Activated naive CD8-positive, alpha-beta T cell treated with anti-CD3 and anti-CD28 coated beads, Interleukin-2, amount 50 U/mL, for 24 hours (primary cell): ENCODE measurements around the gene PTPRCAP.

Source experiments
- ATAC-seq: fragments of 150-1000 bp; cut with Tn5 transposase; one replicate; pipeline ENCODE4 v1.10.0; 2021
- DNase-seq: peaks from one replicate; pipeline ENCODE4 v3.0.0; 2021
- H3K27ac Mint-ChIP-seq: one replicate; pipeline ENCODE4 v1.8.0; 2021; ENCODE audit warnings: mild to moderate bottlenecking, mixed read lengths
- H3K27me3 Mint-ChIP-seq: one replicate; pipeline ENCODE4 v1.8.0; 2021; ENCODE audit warnings: mixed read lengths
- H3K36me3 Mint-ChIP-seq: one replicate; pipeline ENCODE4 v1.8.0; 2021; ENCODE audit warnings: low read depth, mixed read lengths
- H3K4me1 Mint-ChIP-seq: one replicate; pipeline ENCODE4 v1.8.0; 2021; ENCODE audit warnings: mixed read lengths
- H3K4me3 Mint-ChIP-seq: one replicate; pipeline ENCODE4 v1.8.0; 2021; ENCODE audit warnings: mild to moderate bottlenecking, moderate library complexity, mixed read lengths
- H3K9me3 Mint-ChIP-seq: one replicate; pipeline ENCODE4 v1.8.0; 2021; ENCODE audit warnings: mixed read lengths

Gene PTPRCAP

GRCh38 chr11:67416416-67417335 is 20.8 kb downstream of the PTPRCAP start:
- Mint-ChIP-seq H3K27me3 (no peaks in the 10 kb centered on the region), H3K4me3 (peak overlapping the region; percentile 67), H3K27ac (peak overlapping the region; percentile 83), H3K36me3 (no peaks in the 10 kb centered on the region), H3K4me1 (peaks cover 72% of the 10 kb centered on the region), H3K9me3 (no peaks in the 10 kb centered on the region)
- DNase-seq (peak; percentile 61), ATAC-seq (no peak)

GRCh38 chr11:67415501-67416304 is 21.8 kb downstream of the PTPRCAP start, which contains the start of gene CARNS1:
Gene CARNS1, plus strand, starts transcription at chr11:67415678. Its CDS starts 522 bp downstream, at chr11:67416200.
- H3K4me3 Mint-ChIP-seq = peak within 1 kb of the TSS; percentile 69
- peaks cover 77% of the 10 kb centered on the region for H3K4me1 Mint-ChIP-seq
- no peaks in the 10 kb centered on the region for H3K9me3 Mint-ChIP-seq
- ATAC-seq (no peak), DNase-seq (peak; percentile 26)
- no peaks in the 10 kb centered on the region for H3K36me3 Mint-ChIP-seq
- peak within 1 kb of the TSS; percentile 83 for H3K27ac Mint-ChIP-seq
- no peaks in the 10 kb centered on the region for H3K27me3 Mint-ChIP-seq

- H3K4me1 Mint-ChIP-seq = peaks cover 79% of the 10 kb centered on the region
- no peaks in the 10 kb centered on the region for H3K27me3 Mint-ChIP-seq
- H3K36me3 Mint-ChIP-seq = peaks cover 6% of the 10 kb centered on the region
- DNase-seq (peak; percentile 16), ATAC-seq (no peak)
- H3K27ac Mint-ChIP-seq = peak overlapping the region; percentile 15
- H3K4me3 Mint-ChIP-seq = no peak overlapping the region
- no peaks in the 10 kb centered on the region for H3K9me3 Mint-ChIP-seq
Measured at GRCh38 chr11:67413266-67413849, 24.1 kb downstream of the PTPRCAP start.

GRCh38 chr11:67412495-67413179 is 24.8 kb downstream of the PTPRCAP start:
- Mint-ChIP-seq H3K4me3 (no peak overlapping the region), H3K9me3 (no peaks in the 10 kb centered on the region), H3K27me3 (no peaks in the 10 kb centered on the region), H3K4me1 (peaks cover 79% of the 10 kb centered on the region), H3K27ac (peak overlapping the region; percentile 54), H3K36me3 (peaks cover 9% of the 10 kb centered on the region)
- DNase-seq (no peak), ATAC-seq (no peak)

GRCh38 chr11:67411785-67412152 is 25.7 kb downstream of the PTPRCAP start:
- H3K27ac Mint-ChIP-seq = peak overlapping the region; percentile 54
- H3K4me3 Mint-ChIP-seq = no peak overlapping the region
- H3K27me3 Mint-ChIP-seq = no peaks in the 10 kb centered on the region
- DNase-seq = peak; percentile 21
- ATAC-seq = peak; percentile 2
- peaks cover 16% of the 10 kb centered on the region for H3K36me3 Mint-ChIP-seq
- H3K9me3 Mint-ChIP-seq = no peaks in the 10 kb centered on the region
- peaks cover 80% of the 10 kb centered on the region for H3K4me1 Mint-ChIP-seq

GRCh38 chr11:67410984-67411784 is 26.3 kb downstream of the PTPRCAP start:
- Mint-ChIP-seq H3K36me3 (peaks cover 19% of the 10 kb centered on the region), H3K27me3 (no peaks in the 10 kb centered on the region), H3K27ac (no peak overlapping the region), H3K4me3 (no peak overlapping the region), H3K9me3 (no peaks in the 10 kb centered on the region), H3K4me1 (peaks cover 80% of the 10 kb centered on the region)
- ATAC-seq (no peak), DNase-seq (no peak)

- Mint-ChIP-seq H3K27me3 (no peaks in the 10 kb centered on the region), H3K4me3 (peak overlapping the region; percentile 82), H3K9me3 (no peaks in the 10 kb centered on the region), H3K4me1 (peaks cover 83% of the 10 kb centered on the region), H3K27ac (peak overlapping the region; percentile 96), H3K36me3 (peaks cover 22% of the 10 kb centered on the region)
- ATAC-seq (no peak), DNase-seq (no peak)
Measured at GRCh38 chr11:67410369-67410831, 27.1 kb downstream of the PTPRCAP start.

GRCh38 chr11:67409781-67410368 is 27.6 kb downstream of the PTPRCAP start:
- H3K36me3 Mint-ChIP-seq = peaks cover 22% of the 10 kb centered on the region
- ATAC-seq (no peak), DNase-seq (peak; percentile 38)
- H3K4me3 Mint-ChIP-seq = peak overlapping the region; percentile 82
- H3K27ac Mint-ChIP-seq = peak overlapping the region; percentile 96
- H3K27me3 Mint-ChIP-seq = no peaks in the 10 kb centered on the region
- H3K9me3 Mint-ChIP-seq = no peaks in the 10 kb centered on the region
- peaks cover 84% of the 10 kb centered on the region for H3K4me1 Mint-ChIP-seq

- peaks cover 22% of the 10 kb centered on the region for H3K36me3 Mint-ChIP-seq
- H3K4me3 Mint-ChIP-seq = peak overlapping the region; percentile 88
Measured at GRCh38 chr11:67409261-67409666, 28.2 kb downstream of the PTPRCAP start.

GRCh38 chr11:67408437-67409200 is 28.9 kb downstream of the PTPRCAP start:
- peak overlapping the region; percentile 87 for H3K27ac Mint-ChIP-seq
- H3K36me3 Mint-ChIP-seq = peaks cover 22% of the 10 kb centered on the region
- no peaks in the 10 kb centered on the region for H3K9me3 Mint-ChIP-seq
- H3K27me3 Mint-ChIP-seq = no peaks in the 10 kb centered on the region
- ATAC-seq (peak; percentile 2), DNase-seq (peak; percentile 39)
- H3K4me1 Mint-ChIP-seq = peaks cover 86% of the 10 kb centered on the region
- peak overlapping the region; percentile 88 for H3K4me3 Mint-ChIP-seq

More at GRCh38 chr11:67409261-67409666, 28.2 kb downstream of the PTPRCAP start:
- DNase-seq (peak; percentile 77), ATAC-seq (peak; percentile 56)
- H3K27me3 Mint-ChIP-seq = no peaks in the 10 kb centered on the region
- peaks cover 87% of the 10 kb centered on the region for H3K4me1 Mint-ChIP-seq
- H3K27ac Mint-ChIP-seq = peak overlapping the region; percentile 96
- no peaks in the 10 kb centered on the region for H3K9me3 Mint-ChIP-seq

- H3K36me3 Mint-ChIP-seq = peaks cover 22% of the 10 kb centered on the region
- peak overlapping the region; percentile 88 for H3K4me3 Mint-ChIP-seq
- no peak for DNase-seq
- H3K4me1 Mint-ChIP-seq = peaks cover 84% of the 10 kb centered on the region
- no peaks in the 10 kb centered on the region for H3K27me3 Mint-ChIP-seq
- H3K9me3 Mint-ChIP-seq = no peaks in the 10 kb centered on the region
- no peak for ATAC-seq
- peak overlapping the region; percentile 87 for H3K27ac Mint-ChIP-seq
Measured at GRCh38 chr11:67407688-67408163, 29.8 kb downstream of the PTPRCAP start.

- H3K36me3 Mint-ChIP-seq = peaks cover 22% of the 10 kb centered on the region
- H3K4me1 Mint-ChIP-seq = peaks cover 80% of the 10 kb centered on the region
Measured at GRCh38 chr11:67406969-67407687, 30.4 kb downstream of the PTPRCAP start.

More at GRCh38 chr11:67406969-67407687, 30.4 kb downstream of the PTPRCAP start:
- ATAC-seq = no peak
- Mint-ChIP-seq H3K4me3 (peak overlapping the region; percentile 88), H3K27me3 (no peaks in the 10 kb centered on the region), H3K9me3 (no peaks in the 10 kb centered on the region), H3K27ac (peak overlapping the region; percentile 87)
- DNase-seq = no peak
